HepG2 (cell line): Measurements from ENCODE around the gene CHD9. TPM values are rescaled to one million over a fixed set of nuclear protein-coding genes. Genes with fewer than 3 reads are reported as not detected.

Source experiments
- ATAC-seq: fragments of 200-7000 bp; cut with Tn5 transposase; 3 replicates; pipeline ENCODE4 v1.9.1; 2020; ENCODE audit warnings: mild to moderate bottlenecking, moderate library complexity
- BruUV-seq: library from RNA; stranded (reverse); fragments of 400-500 nt; replicated peaks from 2 replicates; lab custom pipeline; 2021; lab: Mats Ljungman, UMichigan
- CTCF ChIA-PET: fragments of 300-600 bp; formaldehyde crosslinking; extraction: SDS; loops from one replicate; lab custom pipeline; 2021; ENCODE audit warnings: low total read pairs, inconsistent platforms, low intra/inter-chr PET ratio; lab: Yijun Ruan, JAX
- POLR2A ChIA-PET: fragments of 350-600 bp; sonication (Branson Sonifier 250); formaldehyde crosslinking; loops from one replicate; lab custom pipeline; 2020; ENCODE audit warnings: antibody characterized with exemption, inconsistent platforms; lab: Yijun Ruan, JAX
- DNase-seq: peaks from one replicate; pipeline ENCODE4 v3.0.0-alpha.2; 2015; ENCODE audit warnings: low spot score
- FAIRE-seq: peaks from 3 replicates; lab custom pipeline; 2011; peaks lifted over from hg19 to GRCh38; lab: Jason Lieb, UNC
- H2AFZ ChIP-seq: one replicate; pipeline ENCODE4 v1.6.1; 2011; ENCODE audit warnings: low read length, inconsistent platforms
- H3K27ac ChIP-seq: fragments of 300-600 bp; 3 replicates; pipeline ENCODE4 v1.8.0; 2011; ENCODE audit warnings: mixed run types, mild to moderate bottlenecking, mixed read lengths, low read length, inconsistent platforms; ENCODE audit not compliant: insufficient read depth; ENCODE audit errors: extremely low read length
- H3K27me3 ChIP-seq, 2 experiments: fragments of 200-600 bp in 1 of 2; 2 replicates in 1 of 2; 3 replicates in 1 of 2; pipeline versions ENCODE4 v1.6.0 to v1.8.0; 2011; ENCODE audit warnings: low read length in 2 of 2, mild to moderate bottlenecking in 2 of 2, moderate library complexity in 2 of 2, inconsistent platforms in 1 of 2; ENCODE audit not compliant: insufficient read depth in 2 of 2, control insufficient read depth in 1 of 2
- H3K36me3 ChIP-seq, 2 experiments: fragments of 200-600 bp in 1 of 2; replicated peaks in 1 of 2; 2 replicates in 1 of 2; 3 replicates in 1 of 2; pipeline versions ENCODE4 v1.5.1 to v1.8.0; 2011; ENCODE audit warnings: low read length in 2 of 2, inconsistent platforms in 1 of 2; ENCODE audit not compliant: insufficient read depth in 2 of 2, control insufficient read depth in 1 of 2
- H3K4me1 ChIP-seq: 2 replicates; pipeline ENCODE4 v1.5.1; 2012; ENCODE audit warnings: low read length, inconsistent platforms; ENCODE audit not compliant: insufficient read depth
- H3K4me2 ChIP-seq: 2 replicates; pipeline ENCODE4 v1.6.0; 2011; ENCODE audit warnings: low read depth, low read length, inconsistent platforms
- H3K4me3 ChIP-seq, 3 experiments: fragments of 200-600 bp in 1 of 3; sonication (generic), shearing (Covaris generic) in 1 of 3; replicated peaks in 1 of 3; 2 replicates each; pipeline ENCODE4 v1.5.1; 2011 to 2016; ENCODE audit warnings: low read length in 3 of 3, inconsistent platforms in 2 of 3, low read depth in 2 of 3, mild to moderate bottlenecking in 2 of 3, control low read depth in 1 of 3, mixed read lengths in 1 of 3; ENCODE audit not compliant: insufficient read depth in 1 of 3
- H3K79me2 ChIP-seq: one replicate; pipeline ENCODE4 v1.6.1; 2011; ENCODE audit warnings: low read length, inconsistent platforms; ENCODE audit not compliant: insufficient read depth
- H3K9ac ChIP-seq: 2 replicates; pipeline ENCODE4 v1.6.0; 2011; ENCODE audit warnings: mild to moderate bottlenecking, low read depth, low read length, inconsistent platforms; ENCODE audit not compliant: insufficient read depth
- H3K9me3 ChIP-seq: 2 replicates; pipeline ENCODE4 v1.5.1; 2012; ENCODE audit warnings: mild to moderate bottlenecking, low read length
- H4K20me1 ChIP-seq: 2 replicates; pipeline ENCODE4 v1.6.0; 2011; ENCODE audit warnings: inconsistent platforms, mild to moderate bottlenecking, low read length, moderate library complexity; ENCODE audit not compliant: insufficient read depth
- ATF7 ChIP-seq, 2 experiments: fragments of 450-650 bp in 1 of 2; sonication (generic) in 1 of 2; formaldehyde crosslinking in 1 of 2; IDR thresholded peaks; 2 replicates each; pipeline versions ENCODE4 v1.4.0 to v1.6.1; 2016 to 2020; ENCODE audit warnings: antibody characterized with exemption in 1 of 2, mild to moderate bottlenecking in 1 of 2, missing genetic modification reagents in 1 of 2
- CBX5 ChIP-seq: sonication (generic); formaldehyde crosslinking; IDR thresholded peaks from 2 replicates; pipeline ENCODE4 v1.4.0; 2020; ENCODE audit warnings: missing genetic modification reagents, borderline replicate concordance
- CENPX ChIP-seq: sonication (generic); formaldehyde crosslinking; IDR thresholded peaks from 2 replicates; pipeline ENCODE4 v1.9.0; 2021; ENCODE audit warnings: mild to moderate bottlenecking, missing genetic modification reagents, moderate library complexity
- HOXA5 ChIP-seq: sonication (generic); formaldehyde crosslinking; IDR thresholded peaks from 2 replicates; pipeline ENCODE4 v1.4.0; 2020; ENCODE audit warnings: missing genetic modification reagents
- MTF2 ChIP-seq: sonication (generic); formaldehyde crosslinking; IDR thresholded peaks from 2 replicates; pipeline ENCODE4 v1.5.0; 2020; ENCODE audit warnings: missing genetic modification reagents, borderline replicate concordance
- NAIF1 ChIP-seq: sonication (generic); formaldehyde crosslinking; IDR thresholded peaks from 2 replicates; pipeline ENCODE4 v1.5.0; 2020; ENCODE audit warnings: mild to moderate bottlenecking, missing genetic modification reagents, borderline replicate concordance
- NCOR1 ChIP-seq: fragments of 200-600 bp; sonication (generic); IDR thresholded peaks from 2 replicates; pipeline ENCODE4 v1.7.0; 2017; ENCODE audit warnings: antibody characterized with exemption, low read length, borderline replicate concordance
- RFX3 ChIP-seq: IDR thresholded peaks from 2 replicates; pipeline ENCODE4 v1.6.1; 2016; ENCODE audit warnings: missing biosample characterization, missing genetic modification reagents
- SKI ChIP-seq: fragments of 450-650 bp; IDR thresholded peaks from one replicate; pipeline ENCODE4 v1.6.1; 2018; ENCODE audit warnings: mild to moderate bottlenecking; ENCODE audit not compliant: partially characterized antibody
- SP1 ChIP-seq, 2 experiments: fragments of 450-650 bp in 1 of 2; sonication (generic) in 1 of 2; formaldehyde crosslinking in 1 of 2; IDR thresholded peaks; 2 replicates each; pipeline versions ENCODE4 v1.4.0 to v1.6.1; 2016 to 2020; ENCODE audit warnings: missing genetic modification reagents in 1 of 2
- SRSF4 ChIP-seq: fragments of 200-400 bp; formaldehyde crosslinking; IDR thresholded peaks from one replicate; pipeline ENCODE4 v1.6.1; 2018; ENCODE audit warnings: mild to moderate bottlenecking, low read depth, low read length, moderate library complexity; ENCODE audit not compliant: poor library complexity, severe bottlenecking
- YEATS2 ChIP-seq: sonication (generic); formaldehyde crosslinking; IDR thresholded peaks from 2 replicates; pipeline ENCODE4 v1.4.0; 2020; ENCODE audit warnings: missing genetic modification reagents, borderline replicate concordance
- ZNF230 ChIP-seq: sonication (generic); formaldehyde crosslinking; IDR thresholded peaks from 2 replicates; pipeline ENCODE4 v1.4.0; 2020; ENCODE audit warnings: mild to moderate bottlenecking, missing genetic modification reagents
- ZNF292 ChIP-seq: sonication (generic); formaldehyde crosslinking; IDR thresholded peaks from 2 replicates; pipeline ENCODE4 v1.8.1; 2022; ENCODE audit warnings: mild to moderate bottlenecking, low read depth, missing genetic modification reagents, borderline replicate concordance
- ZNF562 ChIP-seq: sonication (generic); formaldehyde crosslinking; IDR thresholded peaks from 2 replicates; pipeline ENCODE4 v1.8.0; 2022; ENCODE audit warnings: missing genetic modification reagents, borderline replicate concordance
- ZNF589 ChIP-seq: sonication (generic); formaldehyde crosslinking; conservative IDR thresholded peaks from 2 replicates; pipeline ENCODE4 v1.8.0; 2022; ENCODE audit warnings: mild to moderate bottlenecking, moderate library complexity, missing genetic modification reagents
- ZNF816 ChIP-seq: sonication (generic); formaldehyde crosslinking; IDR thresholded peaks from 2 replicates; pipeline ENCODE4 v1.8.0; 2022; ENCODE audit warnings: missing genetic modification reagents, mild to moderate bottlenecking, borderline replicate concordance
- WGBS: methylation state at CpG from one replicate; pipeline ENCODE4 v1.1.6; 2017; ENCODE audit warnings: low lambda C conversion rate; 5-methylcytosine and 5-hydroxymethylcytosine counted together
- in situ Hi-C: cut with HindIII; loops from 2 replicates; pipeline ENCODE4 v1.10.0; 2017; ENCODE audit warnings: low pct_unique_long_range_greater_than_20kb; ENCODE audit not compliant: extremely low pct_ligation_motif_present
- intact Hi-C: fragments of 100-400 bp; cut with micrococcal nuclease; formaldehyde crosslinking; loops from one replicate; pipeline ENCODE4 v1.10.0; 2022; ENCODE audit not compliant: unreplicated experiment
- polyA plus RNA-seq, 8 experiments: library from polyadenylated mRNA; depleted of rRNA in 3 of 8; stranded (reverse) in 7 of 8; unstranded in 1 of 8; fragments of >200 nt; fragmentation: Illumina TruSeq in 4 of 8; extraction: Trizol in 4 of 8; gene quantifications; 2 replicates each; pipeline versions ENCODE4 v1.2.1 to v1.2.3, GENCODE V29; 2011 to 2016; ENCODE audit warnings: low read depth in 4 of 8, missing spikeins in 1 of 8, mixed read lengths in 1 of 8; ENCODE audit not compliant: insufficient read depth in 1 of 8
- total RNA-seq, 5 experiments: library from RNA; depleted of rRNA; stranded (reverse); fragments of >200 nt; fragmentation: Illumina TruSeq; extraction: Trizol; gene quantifications; 2 replicates each; pipeline ENCODE4 v1.2.3, GENCODE V29; 2016; ENCODE audit warnings: low read depth in 1 of 5
- TF ChIP-seq, protein P1 (sequence below): sonication (generic); formaldehyde crosslinking; IDR thresholded peaks from 2 replicates; pipeline ENCODE4 v1.4.0; 2020; ENCODE audit warnings: mild to moderate bottlenecking, low read depth, missing genetic modification reagents
- TF ChIP-seq, protein P2 (sequence below): sonication (generic); formaldehyde crosslinking; IDR thresholded peaks from 2 replicates; pipeline ENCODE4 v1.4.0; 2020; ENCODE audit warnings: low read depth, missing genetic modification reagents

The CHD9 gene
- total and polyA plus RNA-seq, 2 of the 13 experiments (the other 11 are each of a cell fraction or from before 2014, with no cell fraction given), result 23.4 to 27.7 TPM

- in situ Hi-C loops, result loop anchor here (5.0 kb wide), 1 partner anchor 957 kb away; no protein-coding TSS in a partner anchor
- POLR2A ChIA-PET, result no interaction called here
- Histone ChIP-seq H3K4me3 (no peak overlapping the region), H3K79me2 (no peaks in the 10 kb centered on the region), H3K9me3 (no peaks in the 10 kb centered on the region), H3K9ac (no peak overlapping the region), H3K4me1 (no peaks in the 10 kb centered on the region), H3K36me3 (no peaks in the 10 kb centered on the region), H3K27me3 (peaks cover 0 to 5% of the 10 kb centered on the region in 2 experiments; a peak in 1 of 5 replicates), H3K27ac (no peak overlapping the region), H2AFZ (no peak overlapping the region), H3K4me2 (no peak overlapping the region), H4K20me1 (no peaks in the 10 kb centered on the region)
- no peak for DNase-seq
- BruUV-seq, result no TSS peak
- CTCF ChIA-PET, result interaction anchor here (3.1 kb wide), 1 partner anchor 955 kb away, joined by 32 read pairs; no protein-coding TSS in a partner anchor
- no peak for ATAC-seq
- TF ChIP-seq YEATS2 (no peak), MTF2 (CRISPR knock-in tag) (no peak), RFX3 (CRISPR knock-in tag) (no peak), CENPX (no peak), ZNF562 (CRISPR knock-in tag) (no peak), CBX5 (CRISPR knock-in tag) (no peak), NAIF1 (CRISPR knock-in tag) (no peak), SKI (no peak), HOXA5 (CRISPR knock-in tag) (no peak), NCOR1 (no peak), SRSF4 (no peak), ATF7 (IDR thresholded peaks at IDR 0.05) (no peak), ATF7 (CRISPR knock-in tag; IDR thresholded peaks at IDR 0.05) (no peak), SP1 (IDR thresholded peaks at IDR 0.05) (no peak), SP1 (CRISPR knock-in tag; IDR thresholded peaks at IDR 0.05) (no peak), ZNF816 (CRISPR knock-in tag) (no peak), ZNF292 (no peak), ZNF589 (CRISPR knock-in tag) (no peak), ZNF230 (no peak)
- TF ChIP-seq, protein P1, sequence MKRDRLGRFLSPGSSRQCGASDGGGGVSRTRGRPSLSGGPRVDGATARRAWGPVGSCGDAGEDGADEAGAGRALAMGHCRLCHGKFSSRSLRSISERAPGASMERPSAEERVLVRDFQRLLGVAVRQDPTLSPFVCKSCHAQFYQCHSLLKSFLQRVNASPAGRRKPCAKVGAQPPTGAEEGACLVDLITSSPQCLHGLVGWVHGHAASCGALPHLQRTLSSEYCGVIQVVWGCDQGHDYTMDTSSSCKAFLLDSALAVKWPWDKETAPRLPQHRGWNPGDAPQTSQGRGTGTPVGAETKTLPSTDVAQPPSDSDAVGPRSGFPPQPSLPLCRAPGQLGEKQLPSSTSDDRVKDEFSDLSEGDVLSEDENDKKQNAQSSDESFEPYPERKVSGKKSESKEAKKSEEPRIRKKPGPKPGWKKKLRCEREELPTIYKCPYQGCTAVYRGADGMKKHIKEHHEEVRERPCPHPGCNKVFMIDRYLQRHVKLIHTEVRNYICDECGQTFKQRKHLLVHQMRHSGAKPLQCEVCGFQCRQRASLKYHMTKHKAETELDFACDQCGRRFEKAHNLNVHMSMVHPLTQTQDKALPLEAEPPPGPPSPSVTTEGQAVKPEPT (CRISPR knock-in tag), result no peak
- TF ChIP-seq, protein P2, sequence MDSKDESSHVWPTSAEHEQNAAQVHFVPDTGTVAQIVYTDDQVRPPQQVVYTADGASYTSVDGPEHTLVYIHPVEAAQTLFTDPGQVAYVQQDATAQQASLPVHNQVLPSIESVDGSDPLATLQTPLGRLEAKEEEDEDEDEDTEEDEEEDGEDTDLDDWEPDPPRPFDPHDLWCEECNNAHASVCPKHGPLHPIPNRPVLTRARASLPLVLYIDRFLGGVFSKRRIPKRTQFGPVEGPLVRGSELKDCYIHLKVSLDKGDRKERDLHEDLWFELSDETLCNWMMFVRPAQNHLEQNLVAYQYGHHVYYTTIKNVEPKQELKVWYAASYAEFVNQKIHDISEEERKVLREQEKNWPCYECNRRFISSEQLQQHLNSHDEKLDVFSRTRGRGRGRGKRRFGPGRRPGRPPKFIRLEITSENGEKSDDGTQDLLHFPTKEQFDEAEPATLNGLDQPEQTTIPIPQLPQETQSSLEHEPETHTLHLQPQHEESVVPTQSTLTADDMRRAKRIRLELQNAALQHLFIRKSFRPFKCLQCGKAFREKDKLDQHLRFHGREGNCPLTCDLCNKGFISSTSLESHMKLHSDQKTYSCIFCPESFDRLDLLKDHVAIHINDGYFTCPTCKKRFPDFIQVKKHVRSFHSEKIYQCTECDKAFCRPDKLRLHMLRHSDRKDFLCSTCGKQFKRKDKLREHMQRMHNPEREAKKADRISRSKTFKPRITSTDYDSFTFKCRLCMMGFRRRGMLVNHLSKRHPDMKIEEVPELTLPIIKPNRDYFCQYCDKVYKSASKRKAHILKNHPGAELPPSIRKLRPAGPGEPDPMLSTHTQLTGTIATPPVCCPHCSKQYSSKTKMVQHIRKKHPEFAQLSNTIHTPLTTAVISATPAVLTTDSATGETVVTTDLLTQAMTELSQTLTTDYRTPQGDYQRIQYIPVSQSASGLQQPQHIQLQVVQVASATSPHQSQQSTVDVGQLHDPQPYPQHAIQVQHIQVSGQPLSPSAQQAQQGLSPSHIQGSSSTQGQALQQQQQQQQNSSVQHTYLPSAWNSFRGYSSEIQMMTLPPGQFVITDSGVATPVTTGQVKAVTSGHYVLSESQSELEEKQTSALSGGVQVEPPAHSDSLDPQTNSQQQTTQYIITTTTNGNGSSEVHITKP (CRISPR knock-in tag), result no peak
- 51% methylated on average over 4 of the region's 4 CpGs for WGBS
- intact Hi-C loops, result loop anchor here (10.0 kb wide), 1 partner anchor 109 kb away; no protein-coding TSS in a partner anchor
- FAIRE-seq, result no peak
Observed at GRCh38 chr16:53024045-53024444, 30.7 kb upstream of the CHD9 start.
